GM19463 (cell line): Measurements from ENCODE around the gene FADS3.

Experiments used
- ATAC-seq: cut with Tn5 transposase; IDR thresholded peaks from one replicate; pipeline ENCODE4 v1.9.1; 2021; ENCODE audit warnings: mild to moderate bottlenecking, moderate library complexity; ENCODE audit not compliant: unreplicated experiment

FADS3 gene

GRCh38 chr11:61862714-61863547, 28.4 kb downstream of the FADS3 start:
- ATAC-seq = no peak

GRCh38 chr11:61861634-61862033, 29.7 kb downstream of the FADS3 start:
- no peak for ATAC-seq

- ATAC-seq = no peak
These were observed 31.1 kb downstream of the FADS3 start for GRCh38 chr11:61860054-61860903.

GRCh38 chr11:61855939-61856680, 35.2 kb downstream of the FADS3 start:
- ATAC-seq = no peak

- ATAC-seq = no peak
These were observed 36.2 kb downstream of the FADS3 start for GRCh38 chr11:61854966-61855714.

- ATAC-seq = no peak
These were observed 37.0 kb downstream of the FADS3 start for GRCh38 chr11:61854206-61854895.

GRCh38 chr11:61853698-61854169, 37.6 kb downstream of the FADS3 start:
- ATAC-seq = no peak

- ATAC-seq = no peak
These were observed 39.4 kb downstream of the FADS3 start for GRCh38 chr11:61851900-61852295.

- ATAC-seq = no peak
These were observed 40.0 kb downstream of the FADS3 start for GRCh38 chr11:61851113-61851899.

GRCh38 chr11:61850687-61851086, 40.7 kb downstream of the FADS3 start:
- no peak for ATAC-seq

GRCh38 chr11:61848631-61849030, 42.7 kb downstream of the FADS3 start:
- no peak for ATAC-seq

GRCh38 chr11:61847914-61848581, 43.3 kb downstream of the FADS3 start:
- ATAC-seq = no peak

- ATAC-seq = no peak
These were observed 44.9 kb downstream of the FADS3 start for GRCh38 chr11:61846362-61847020.

- ATAC-seq = no peak
These were observed 46.3 kb downstream of the FADS3 start for GRCh38 chr11:61844909-61845565.

- no peak for ATAC-seq
These were observed 48.9 kb downstream of the FADS3 start for GRCh38 chr11:61842528-61842820.

- ATAC-seq = no peak
These were observed 49.5 kb downstream of the FADS3 start for GRCh38 chr11:61841636-61842527.

GRCh38 chr11:61840371-61840770, 51.0 kb downstream of the FADS3 start:
- ATAC-seq = no peak
